HCT116 (cell line): ENCODE data around the gene DNM3. TPM values are rescaled to one million over a fixed set of nuclear protein-coding genes. Genes with fewer than 3 reads are reported as not detected.
A peak's percentile ranks its signal among the peaks of the same experiment; 100 is the strongest.

Experiments
- ATAC-seq: fragments of 200-7000 bp; cut with Tn5 transposase; 2 replicates; pipeline ENCODE4 v1.9.1; 2020; ENCODE audit warnings: mild to moderate bottlenecking, moderate library complexity
- BruUV-seq: library from RNA; stranded (reverse); fragments of 400-500 nt; replicated peaks from 2 replicates; lab custom pipeline; 2021; lab: Mats Ljungman, UMichigan
- CTCF ChIA-PET: fragments of 300-600 bp; sonication (Branson Sonifier 250); formaldehyde crosslinking; loops from one replicate; lab custom pipeline; 2021; ENCODE audit warnings: antibody characterized with exemption; lab: Charles Lee
- POLR2A ChIA-PET: fragments of 300-600, 350-600 bp; sonication (Branson Sonifier 250); formaldehyde crosslinking; loops from one replicate; lab custom pipeline; 2021; ENCODE audit warnings: antibody characterized with exemption; lab: Charles Lee
- RAD21 ChIA-PET, 2 experiments: fragments of 300-600 bp; sonication (Branson Sonifier 250); formaldehyde crosslinking; loops; one replicate each; lab custom pipeline; 2023; ENCODE audit warnings: low total read pairs in 2 of 2; ENCODE audit not compliant: uncharacterized antibody in 2 of 2, unreplicated experiment in 2 of 2, low non-redundant PET in 1 of 2; lab: Charles Lee
- DNase-seq: peaks from one replicate; pipeline ENCODE4 v3.0.0-alpha.2; 2010; ENCODE audit warnings: low read depth, low spot score
- H2AFZ ChIP-seq: fragments of 200-600 bp; shearing (Covaris generic), sonication (generic); 2 replicates; pipeline ENCODE4 v1.6.1; 2017; ENCODE audit warnings: low read depth, mixed run types, mixed read lengths, antibody characterized with exemption, low read length; ENCODE audit not compliant: poor library complexity, severe bottlenecking
- H3K27ac ChIP-seq: 2 replicates; pipeline ENCODE4 v1.5.1; 2012; ENCODE audit warnings: low read depth, low read length
- H3K27me3 ChIP-seq: fragments of 200-600 bp; sonication (generic); 2 replicates; pipeline ENCODE4 v1.6.1; 2016; ENCODE audit warnings: mixed run types, low read length, mixed read lengths; ENCODE audit not compliant: insufficient read depth
- H3K36me3 ChIP-seq, 2 experiments: fragments of 200-500 bp in 1 of 2; fragments of 200-600 bp in 1 of 2; sonication (Bioruptor generic) in 1 of 2; sonication (generic) in 1 of 2; 2 replicates each; pipeline versions ENCODE4 v1.5.1 to v1.6.1; 2014 to 2016; ENCODE audit warnings: low read length in 2 of 2, inconsistent platforms in 1 of 2, mixed read lengths in 1 of 2, mixed run types in 1 of 2; ENCODE audit not compliant: insufficient read depth in 2 of 2, control insufficient read depth in 1 of 2
- H3K4me1 ChIP-seq, 2 experiments: fragments of 200-600 bp in 1 of 2; sonication (generic) in 1 of 2; 2 replicates each; pipeline versions ENCODE4 v1.5.1 to v1.6.1; 2012 to 2017; ENCODE audit warnings: low read length in 2 of 2, inconsistent platforms in 1 of 2, mild to moderate bottlenecking in 1 of 2, mixed read lengths in 1 of 2, mixed run types in 1 of 2, moderate library complexity in 1 of 2; ENCODE audit not compliant: insufficient read depth in 2 of 2, control insufficient read depth in 1 of 2
- H3K4me2 ChIP-seq: fragments of 200-600 bp; sonication (generic); 2 replicates; pipeline ENCODE4 v1.6.1; 2017; ENCODE audit warnings: mixed run types, low read length, mixed read lengths
- H3K4me3 ChIP-seq, 2 experiments: fragments of 200-600 bp in 1 of 2; sonication (generic) in 1 of 2; replicated peaks in 1 of 2; 2 replicates each; pipeline ENCODE4 v1.5.1; 2011 to 2016; ENCODE audit warnings: low read length in 2 of 2, control low read depth in 1 of 2, low read depth in 1 of 2, mild to moderate bottlenecking in 1 of 2, mixed read lengths in 1 of 2, mixed run types in 1 of 2
- H3K79me2 ChIP-seq: fragments of 200-600 bp; sonication (generic); 2 replicates; pipeline ENCODE4 v1.6.1; 2017; ENCODE audit warnings: mild to moderate bottlenecking, mixed run types, low read length, moderate library complexity, mixed read lengths; ENCODE audit not compliant: insufficient read depth
- H3K9ac ChIP-seq: fragments of 200-600 bp; sonication (generic); 2 replicates; pipeline ENCODE4 v1.6.1; 2016; ENCODE audit warnings: low read length, mixed read lengths
- H3K9me2 ChIP-seq: fragments of 200-600 bp; sonication (generic), shearing (Covaris generic); 2 replicates; pipeline ENCODE4 v1.6.1; 2017; ENCODE audit warnings: mixed run types, mild to moderate bottlenecking, moderate library complexity; ENCODE audit not compliant: insufficient read depth
- H3K9me3 ChIP-seq, 2 experiments: fragments of 200-500 bp in 1 of 2; fragments of 200-600 bp in 1 of 2; sonication (Bioruptor generic) in 1 of 2; sonication (generic) in 1 of 2; 2 replicates each; pipeline ENCODE4 v1.6.1; 2014 to 2017; ENCODE audit warnings: low read length in 2 of 2, mixed read lengths in 2 of 2, inconsistent platforms in 1 of 2, low read depth in 1 of 2, mild to moderate bottlenecking in 1 of 2, mixed run types in 1 of 2, moderate library complexity in 1 of 2; ENCODE audit not compliant: control insufficient read depth in 1 of 2, insufficient read depth in 1 of 2
- H4K20me1 ChIP-seq: fragments of 200-600 bp; sonication (generic), shearing (Covaris generic); 2 replicates; pipeline ENCODE4 v1.6.1; 2017; ENCODE audit warnings: mixed run types, mild to moderate bottlenecking, moderate library complexity; ENCODE audit not compliant: insufficient read depth
- CTCF ChIP-seq, 3 experiments: fragments of 200-600 bp in 1 of 3; sonication (generic) in 1 of 3; IDR thresholded peaks in 2 of 3; conservative IDR thresholded peaks in 1 of 3; 2 replicates each; pipeline ENCODE4 v1.5.1; 2012 to 2017; ENCODE audit warnings: low read depth in 2 of 3, low read length in 2 of 3, antibody characterized with exemption in 1 of 3, borderline replicate concordance in 1 of 3, control low read depth in 1 of 3, mild to moderate bottlenecking in 1 of 3, mixed read lengths in 1 of 3, mixed run types in 1 of 3, moderate library complexity in 1 of 3; ENCODE audit not compliant: insufficient read depth in 1 of 3
- EGR1 ChIP-seq: IDR thresholded peaks from 2 replicates; pipeline ENCODE4 v1.6.1; 2012; ENCODE audit warnings: low read depth
- EZH2 ChIP-seq: fragments of 200-600 bp; sonication (generic); IDR thresholded peaks from 2 replicates; pipeline ENCODE4 v1.6.1; 2017; ENCODE audit warnings: antibody characterized with exemption, mixed run types
- EZH2phosphoT487 ChIP-seq: fragments of 200-600 bp; IDR thresholded peaks from 2 replicates; pipeline ENCODE4 v1.6.1; 2018; ENCODE audit warnings: antibody characterized with exemption, borderline replicate concordance
- POLR2A ChIP-seq: IDR thresholded peaks from 2 replicates; pipeline ENCODE4 v1.7.0; 2011; ENCODE audit warnings: borderline replicate concordance; ENCODE audit not compliant: insufficient read depth, insufficient read length; ENCODE audit errors: extremely low read depth
- RAD21 ChIP-seq: IDR thresholded peaks from 2 replicates; pipeline ENCODE4 v1.6.1; 2012; ENCODE audit warnings: low read depth, mild to moderate bottlenecking
- ZNF274 ChIP-seq: fragments of 200-500 bp; sonication (Bioruptor generic); IDR thresholded peaks from 2 replicates; pipeline ENCODE4 v1.6.1; 2014; ENCODE audit warnings: mild to moderate bottlenecking, low read depth, low read length, inconsistent platforms
- intact Hi-C: fragments of 100-400 bp; cut with micrococcal nuclease; formaldehyde crosslinking; loops from 2 replicates; pipeline ENCODE4 v1.10.0; 2022
- total RNA-seq: library from RNA; stranded (reverse); gene quantifications from one replicate; pipeline ENCODE4 v1.2.1, GENCODE V29; 2021; ENCODE audit not compliant: unreplicated experiment

DNM3 gene
- total RNA-seq, 1 experiment from 2014 or later = 3.1 TPM

DNA sequence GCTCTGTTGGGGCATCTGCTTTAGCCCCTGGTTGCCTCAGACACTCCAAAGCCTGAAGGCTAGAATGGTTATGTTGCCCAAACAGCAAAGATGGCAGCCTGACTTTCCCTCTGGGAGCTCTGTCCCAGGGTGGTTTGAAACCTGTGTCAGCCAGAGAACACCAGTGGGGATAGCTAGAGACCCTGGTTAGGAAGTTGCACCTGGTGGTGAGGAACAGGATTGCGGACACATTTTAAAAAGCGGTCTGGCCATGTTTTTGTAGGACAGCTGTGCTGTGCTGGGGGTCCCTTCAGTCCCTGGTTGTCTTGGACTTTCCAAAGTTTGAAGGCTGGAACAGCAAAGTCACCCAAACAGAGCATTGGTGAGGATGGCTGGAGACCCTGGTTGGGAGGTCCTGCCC, 87.8 kb downstream of the DNM3 start:
- no peak overlapping the region for H3K9ac ChIP-seq
- H3K4me3 ChIP-seq = no peak overlapping the region
- RAD21 ChIA-PET = no interaction called here
- H4K20me1 ChIP-seq = no peaks in the 10 kb centered on the region
- H3K27me3 ChIP-seq = no peaks in the 10 kb centered on the region
- CTCF ChIA-PET = interaction anchor here (0.9 kb wide), 1 partner anchor 15 kb away, joined by 3 read pairs; no protein-coding TSS in a partner anchor
- no peak overlapping the region for H2AFZ ChIP-seq
- ATAC-seq (peak; percentile 60), DNase-seq (no peak)
- intact Hi-C loops = no loop called here
- H3K9me3 ChIP-seq = no peaks in the 10 kb centered on the region
- H3K27ac ChIP-seq = no peak overlapping the region
- TF ChIP-seq RAD21 = no peak
- TF ChIP-seq CTCF (IDR thresholded peaks at IDR 0.05 in 2 of 3, conservative IDR thresholded peaks at IDR 0.05 in 1 of 3; ENCODE audit: borderline replicate concordance in 1 of 3, insufficient read depth in 1 of 3, low read depth in 2 of 3, low read length in 2 of 3) = peak in 2 of 3 experiments; percentile 29 to 45; a peak in 2 of 6 replicates
- H3K9me2 ChIP-seq = no peaks in the 10 kb centered on the region
- H3K4me1 ChIP-seq = no peaks in the 10 kb centered on the region
- POLR2A ChIA-PET = no interaction called here
- BruUV-seq = no TSS peak
- no peaks in the 10 kb centered on the region for H3K36me3 ChIP-seq
- H3K79me2 ChIP-seq = no peaks in the 10 kb centered on the region
- H3K4me2 ChIP-seq = no peak overlapping the region

DNA sequence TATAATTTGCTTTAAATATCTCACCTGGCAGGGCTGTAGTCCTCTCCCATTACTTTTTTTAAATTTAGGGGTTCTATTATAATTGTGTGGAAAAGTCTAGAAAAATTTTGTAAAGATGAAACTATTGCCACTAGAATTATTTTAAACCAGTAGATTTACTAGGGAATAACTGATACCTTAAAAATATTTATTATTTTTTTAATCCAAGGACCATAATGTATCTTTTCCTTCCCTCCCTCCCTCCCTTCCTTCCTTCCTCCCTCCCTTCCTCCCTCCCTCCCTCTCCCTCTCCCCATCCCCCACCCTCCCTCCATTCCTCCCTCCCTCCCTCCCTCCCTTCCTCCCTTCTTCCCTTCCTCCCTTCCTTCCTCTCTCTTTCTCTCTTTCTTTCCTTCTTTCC, 90.5 kb downstream of the DNM3 start:
- RAD21 ChIA-PET = no interaction called here
- TF ChIP-seq EZH2phosphoT487 (no peak), RAD21 (no peak), EZH2 (no peak), ZNF274 (no peak), EGR1 (no peak), POLR2A (no peak)
- no TSS peak for BruUV-seq
- CTCF ChIA-PET = no interaction called here
- POLR2A ChIA-PET = no interaction called here
- intact Hi-C loops = no loop called here
- H3K9me3 ChIP-seq = no peaks in the 10 kb centered on the region
- no peak overlapping the region for H3K4me3 ChIP-seq
- H3K36me3 ChIP-seq = no peaks in the 10 kb centered on the region
- H3K4me2 ChIP-seq = no peak overlapping the region
- ATAC-seq = no peak
- H3K4me1 ChIP-seq = no peaks in the 10 kb centered on the region
- no peak overlapping the region for H2AFZ ChIP-seq
- H4K20me1 ChIP-seq = no peaks in the 10 kb centered on the region
- H3K79me2 ChIP-seq = no peaks in the 10 kb centered on the region
- no peak overlapping the region for H3K27ac ChIP-seq
- no peaks in the 10 kb centered on the region for H3K27me3 ChIP-seq
- H3K9me2 ChIP-seq = no peaks in the 10 kb centered on the region
- no peak overlapping the region for H3K9ac ChIP-seq
- no peak for DNase-seq
